A549 (cell line): ENCODE data around the gene DST.

Experiments
- CEBPB ChIP-seq, 2 experiments: fragments of >200 bp in 1 of 2; sonication (Bioruptor Twin) in 1 of 2; formaldehyde crosslinking in 1 of 2; IDR thresholded peaks; 2 replicates each; pipeline ENCODE4 v1.6.1; 2012 to 2016
- CTCF ChIP-seq: fragments of >200 bp; sonication (Bioruptor Twin); formaldehyde crosslinking; IDR thresholded peaks from 3 replicates; pipeline ENCODE4 v1.5.1; 2016
- EHF ChIP-seq: fragments of 250-450 bp; sonication (Bioruptor Pico); IDR thresholded peaks from 2 replicates; pipeline ENCODE4 v1.5.0; 2020; ENCODE audit warnings: mild to moderate bottlenecking
- EP300 ChIP-seq, 2 experiments: fragments of >200 bp; sonication (Bioruptor Twin); formaldehyde crosslinking; IDR thresholded peaks; 2 replicates in 1 of 2; 3 replicates in 1 of 2; pipeline ENCODE4 v1.6.1; 2016 to 2017
- JUN ChIP-seq, 2 experiments: fragments of >200 bp; sonication (Bioruptor Twin); formaldehyde crosslinking; IDR thresholded peaks; 2 replicates in 1 of 2; 3 replicates in 1 of 2; pipeline ENCODE4 v1.6.1; 2016 to 2017
- POLR2A ChIP-seq: IDR thresholded peaks from 2 replicates; pipeline ENCODE4 v1.6.1; 2012; ENCODE audit warnings: mild to moderate bottlenecking, low read length
- POLR2AphosphoS2 ChIP-seq: conservative IDR thresholded peaks from 2 replicates; pipeline ENCODE4 v1.6.1; 2012; ENCODE audit warnings: low read length, improper control_type of control experiment, inconsistent platforms
- SMC3 ChIP-seq: fragments of >200 bp; sonication (Bioruptor Twin); formaldehyde crosslinking; IDR thresholded peaks from 3 replicates; pipeline ENCODE4 v1.6.1; 2018; ENCODE audit warnings: inconsistent platforms

- no peak for TF ChIP-seq JUN (IDR thresholded peaks at IDR 0.05)
- no peak for TF ChIP-seq POLR2A
- TF ChIP-seq CTCF, result no peak
- TF ChIP-seq EHF (CRISPR knock-in tag), result no peak
- no peak for TF ChIP-seq POLR2AphosphoS2
- TF ChIP-seq EP300 (IDR thresholded peaks at IDR 0.05), result no peak
- no peak for TF ChIP-seq SMC3
- TF ChIP-seq CEBPB (IDR thresholded peaks at IDR 0.05), result no peak
These were observed 165.4 kb downstream of the DST start for GRCh38 chr6:56477241-56477640.
